GM20000 (cell line): Measurements from ENCODE around the gene TRAPPC12.

ENCODE experiments used
- DNase-seq: peaks from one replicate; pipeline ENCODE4 v3.0.0; 2012; ENCODE audit warnings: low spot score
- CTCF ChIP-seq: IDR thresholded peaks from 2 replicates; pipeline ENCODE4 v1.5.1; 2012; ENCODE audit warnings: mild to moderate bottlenecking, control low read depth; ENCODE audit errors: extremely low read depth, missing control alignments

TRAPPC12 gene

GRCh38 chr2:3406501-3406900 is 27.0 kb downstream of the TRAPPC12 start:
- no peak for TF ChIP-seq CTCF
- DNase-seq = no peak

GRCh38 chr2:3408781-3409180 is 29.3 kb downstream of the TRAPPC12 start:
- TF ChIP-seq CTCF = no peak
- DNase-seq = no peak

- DNase-seq = no peak
- TF ChIP-seq CTCF = no peak
These were observed 30.2 kb downstream of the TRAPPC12 start for GRCh38 chr2:3409627-3410170.

GRCh38 chr2:3411103-3411502 is 31.6 kb downstream of the TRAPPC12 start:
- no peak for TF ChIP-seq CTCF
- DNase-seq = no peak

GRCh38 chr2:3413697-3414096 is 34.2 kb downstream of the TRAPPC12 start:
- no peak for TF ChIP-seq CTCF
- no peak for DNase-seq

GRCh38 chr2:3414133-3414860 is 34.8 kb downstream of the TRAPPC12 start:
- DNase-seq = no peak
- TF ChIP-seq CTCF = no peak

- TF ChIP-seq CTCF = no peak
These were observed 39.4 kb downstream of the TRAPPC12 start for GRCh38 chr2:3418766-3419404.

More at GRCh38 chr2:3418766-3419404, 39.4 kb downstream of the TRAPPC12 start:
- no peak for DNase-seq
